HepG2 (cell line): ENCODE results near the gene MLX. TPM values are rescaled to one million over a fixed set of nuclear protein-coding genes. Genes with fewer than 3 reads are reported as not detected.

ENCODE experiments used
- BORCS8-MEF2B ChIP-seq: sonication (generic); formaldehyde crosslinking; IDR thresholded peaks from 2 replicates; pipeline ENCODE4 v1.8.0; 2022; ENCODE audit warnings: mild to moderate bottlenecking, missing genetic modification reagents
- E2F1 ChIP-seq: sonication (generic); formaldehyde crosslinking; IDR thresholded peaks from 2 replicates; pipeline ENCODE4 v1.5.0; 2020; ENCODE audit warnings: missing genetic modification reagents
- HDAC1 ChIP-seq: sonication (generic); formaldehyde crosslinking; IDR thresholded peaks from 2 replicates; pipeline ENCODE4 v1.5.1; 2020; ENCODE audit warnings: mild to moderate bottlenecking, missing genetic modification reagents
- IKZF5 ChIP-seq: IDR thresholded peaks from 2 replicates; pipeline ENCODE4 v1.6.1; 2018; ENCODE audit warnings: missing genetic modification reagents, mild to moderate bottlenecking, missing compliant biosample characterization
- PBX2 ChIP-seq: IDR thresholded peaks from 2 replicates; pipeline ENCODE4 v1.6.1; 2016; ENCODE audit warnings: control low read depth
- POLR2G ChIP-seq: fragments of 200-400 bp; formaldehyde crosslinking; IDR thresholded peaks from 2 replicates; pipeline ENCODE4 v1.6.1; 2018; ENCODE audit warnings: mild to moderate bottlenecking, low read depth, low read length, moderate library complexity
- TBX3 ChIP-seq: fragments of 450-650 bp; IDR thresholded peaks from 2 replicates; pipeline ENCODE4 v1.6.1; 2017; ENCODE audit warnings: antibody characterized with exemption, mild to moderate bottlenecking, inconsistent platforms, borderline replicate concordance
- ZBTB25 ChIP-seq: IDR thresholded peaks from 2 replicates; pipeline ENCODE4 v1.6.1; 2018; ENCODE audit warnings: missing genetic modification reagents
- ZNF430 ChIP-seq: sonication (generic); formaldehyde crosslinking; IDR thresholded peaks from 2 replicates; pipeline ENCODE4 v1.9.0; 2021; ENCODE audit warnings: mild to moderate bottlenecking, missing genetic modification reagents
- ZNF44 ChIP-seq: sonication (generic); formaldehyde crosslinking; IDR thresholded peaks from 2 replicates; pipeline ENCODE4 v1.5.1; 2020; ENCODE audit warnings: mild to moderate bottlenecking, missing genetic modification reagents
- ZNF549 ChIP-seq: sonication (generic); formaldehyde crosslinking; IDR thresholded peaks from 2 replicates; pipeline ENCODE4 v1.5.0; 2020; ENCODE audit warnings: missing genetic modification reagents
- ZNF552 ChIP-seq: sonication (generic); formaldehyde crosslinking; IDR thresholded peaks from 2 replicates; pipeline ENCODE4 v1.9.0; 2022; ENCODE audit warnings: missing genetic modification reagents, mild to moderate bottlenecking, borderline replicate concordance
- ZNF772 ChIP-seq: sonication (generic); formaldehyde crosslinking; IDR thresholded peaks from 2 replicates; pipeline ENCODE4 v1.5.0; 2020; ENCODE audit warnings: mild to moderate bottlenecking, missing genetic modification reagents
- polyA plus RNA-seq, 8 experiments: library from polyadenylated mRNA; depleted of rRNA in 3 of 8; stranded (reverse) in 7 of 8; unstranded in 1 of 8; fragments of >200 nt; fragmentation: Illumina TruSeq in 4 of 8; extraction: Trizol in 4 of 8; gene quantifications; 2 replicates each; pipeline versions ENCODE4 v1.2.1 to v1.2.3, GENCODE V29; 2011 to 2016; ENCODE audit warnings: low read depth in 4 of 8, missing spikeins in 1 of 8, mixed read lengths in 1 of 8; ENCODE audit not compliant: insufficient read depth in 1 of 8
- total RNA-seq, 5 experiments: library from RNA; depleted of rRNA; stranded (reverse); fragments of >200 nt; fragmentation: Illumina TruSeq; extraction: Trizol; gene quantifications; 2 replicates each; pipeline ENCODE4 v1.2.3, GENCODE V29; 2016; ENCODE audit warnings: low read depth in 1 of 5
- TF ChIP-seq, protein P1 (sequence below), 2 experiments: sonication (generic) in 1 of 2; formaldehyde crosslinking in 1 of 2; IDR thresholded peaks; 2 replicates each; pipeline versions ENCODE4 v1.4.0 to v1.6.1; 2016 to 2020; ENCODE audit warnings: borderline replicate concordance in 1 of 2, low read depth in 1 of 2, mild to moderate bottlenecking in 1 of 2, missing genetic modification reagents in 1 of 2
- TF ChIP-seq, protein P2 (sequence below): sonication (generic); formaldehyde crosslinking; IDR thresholded peaks from 2 replicates; pipeline ENCODE4 v1.4.0; 2020; ENCODE audit warnings: missing genetic modification reagents

MLX gene
- total and polyA plus RNA-seq, 2 of the 13 experiments (the other 11 are each of a cell fraction or from before 2014, with no cell fraction given): 38.9 to 74.4 TPM

- TF ChIP-seq, protein P1, sequence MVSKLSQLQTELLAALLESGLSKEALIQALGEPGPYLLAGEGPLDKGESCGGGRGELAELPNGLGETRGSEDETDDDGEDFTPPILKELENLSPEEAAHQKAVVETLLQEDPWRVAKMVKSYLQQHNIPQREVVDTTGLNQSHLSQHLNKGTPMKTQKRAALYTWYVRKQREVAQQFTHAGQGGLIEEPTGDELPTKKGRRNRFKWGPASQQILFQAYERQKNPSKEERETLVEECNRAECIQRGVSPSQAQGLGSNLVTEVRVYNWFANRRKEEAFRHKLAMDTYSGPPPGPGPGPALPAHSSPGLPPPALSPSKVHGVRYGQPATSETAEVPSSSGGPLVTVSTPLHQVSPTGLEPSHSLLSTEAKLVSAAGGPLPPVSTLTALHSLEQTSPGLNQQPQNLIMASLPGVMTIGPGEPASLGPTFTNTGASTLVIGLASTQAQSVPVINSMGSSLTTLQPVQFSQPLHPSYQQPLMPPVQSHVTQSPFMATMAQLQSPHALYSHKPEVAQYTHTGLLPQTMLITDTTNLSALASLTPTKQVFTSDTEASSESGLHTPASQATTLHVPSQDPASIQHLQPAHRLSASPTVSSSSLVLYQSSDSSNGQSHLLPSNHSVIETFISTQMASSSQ (IDR thresholded peaks at IDR 0.05; ENCODE audit: low read depth): no peak
- TF ChIP-seq, protein P1 (CRISPR knock-in tag; IDR thresholded peaks at IDR 0.05; ENCODE audit: borderline replicate concordance): peak; percentile 88
- TF ChIP-seq ZBTB25 (CRISPR knock-in tag): peak; percentile 95
- no peak; the same call in 1 of the 2 replicates for TF ChIP-seq ZNF549 (CRISPR knock-in tag)
- no peak for TF ChIP-seq ZNF44 (CRISPR knock-in tag)
- TF ChIP-seq HDAC1 (CRISPR knock-in tag): peak; percentile 96
- no peak for TF ChIP-seq TBX3
- no peak for TF ChIP-seq PBX2
- peak; percentile 74; the same call in 1 of the 2 replicates for TF ChIP-seq E2F1
- peak; percentile 68 for TF ChIP-seq ZNF552 (CRISPR knock-in tag)
- TF ChIP-seq ZNF430: peak; percentile 98
- TF ChIP-seq, protein P2, sequence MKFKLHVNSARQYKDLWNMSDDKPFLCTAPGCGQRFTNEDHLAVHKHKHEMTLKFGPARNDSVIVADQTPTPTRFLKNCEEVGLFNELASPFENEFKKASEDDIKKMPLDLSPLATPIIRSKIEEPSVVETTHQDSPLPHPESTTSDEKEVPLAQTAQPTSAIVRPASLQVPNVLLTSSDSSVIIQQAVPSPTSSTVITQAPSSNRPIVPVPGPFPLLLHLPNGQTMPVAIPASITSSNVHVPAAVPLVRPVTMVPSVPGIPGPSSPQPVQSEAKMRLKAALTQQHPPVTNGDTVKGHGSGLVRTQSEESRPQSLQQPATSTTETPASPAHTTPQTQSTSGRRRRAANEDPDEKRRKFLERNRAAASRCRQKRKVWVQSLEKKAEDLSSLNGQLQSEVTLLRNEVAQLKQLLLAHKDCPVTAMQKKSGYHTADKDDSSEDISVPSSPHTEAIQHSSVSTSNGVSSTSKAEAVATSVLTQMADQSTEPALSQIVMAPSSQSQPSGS (CRISPR knock-in tag): peak; percentile 69; the same call in 1 of the 2 replicates
- TF ChIP-seq BORCS8-MEF2B (CRISPR knock-in tag): peak; percentile 98
- no peak for TF ChIP-seq ZNF772
- peak; percentile 88 for TF ChIP-seq POLR2G
- TF ChIP-seq IKZF5 (CRISPR knock-in tag): peak; percentile 98
Measured at GRCh38 chr17:42566883-42567573, at the start of gene MLX (continued).
